ENCODE measurements around the gene CHRNG. TPM values are rescaled to one million over a fixed set of nuclear protein-coding genes. Genes with fewer than 3 reads are reported as not detected.

CHRNG gene
- polyA plus RNA-seq, 3 donors, result not detected

- WGBS, 3 donors, result 1 to 15% (median 1%) methylated on average over 49 to 74 of the region's 75 CpGs
- no peak overlapping the region for H3K27ac ChIP-seq (ENCODE audit: low read depth, low read length)
Measured at GRCh38 chr2:232502911-232503808, 36.3 kb upstream of the CHRNG start.

- 24 to 68% (median 27%) methylated on average over 16 of the region's 16 CpGs for WGBS, 3 donors
- H3K27ac ChIP-seq (ENCODE audit: low read depth, low read length), result no peak overlapping the region
Measured at GRCh38 chr2:232503809-232504323, 35.6 kb upstream of the CHRNG start.

GRCh38 chr2:232504438-232504837, 35.1 kb upstream of the CHRNG start:
- no peak overlapping the region for H3K27ac ChIP-seq (ENCODE audit: low read depth, low read length)
- 82 to 85% (median 83%) methylated on average over 2 of the region's 2 CpGs for WGBS, 3 donors

GRCh38 chr2:232505856-232506255, 33.6 kb upstream of the CHRNG start:
- 51 to 53% (median 51%) methylated on average over 10 of the region's 10 CpGs for WGBS, 3 donors
- no peak overlapping the region for H3K27ac ChIP-seq (ENCODE audit: low read depth, low read length)

- H3K27ac ChIP-seq (ENCODE audit: low read depth, low read length), result no peak overlapping the region
- 65 to 76% (median 72%) methylated on average over 4 of the region's 4 CpGs for WGBS, 3 donors
Measured at GRCh38 chr2:232506709-232507108, 32.8 kb upstream of the CHRNG start.

- 77 to 87% (median 84%) methylated on average over 7 of the region's 7 CpGs for WGBS, 3 donors
- H3K27ac ChIP-seq (ENCODE audit: low read depth, low read length), result no peak overlapping the region
Measured at GRCh38 chr2:232508251-232508650, 31.2 kb upstream of the CHRNG start.

- no peak overlapping the region for H3K27ac ChIP-seq (ENCODE audit: low read depth, low read length)
- WGBS, 3 donors, result 39 to 60% (median 46%) methylated on average over 11 of the region's 11 CpGs
Measured at GRCh38 chr2:232511336-232511890, 28.1 kb upstream of the CHRNG start.

- no peak overlapping the region for H3K27ac ChIP-seq (ENCODE audit: low read depth, low read length)
- 69 to 76% (median 73%) methylated on average over 10 of the region's 10 CpGs for WGBS, 3 donors
Measured at GRCh38 chr2:232512602-232513001, 26.9 kb upstream of the CHRNG start.

GRCh38 chr2:232513353-232513752, 26.1 kb upstream of the CHRNG start:
- no peak overlapping the region for H3K27ac ChIP-seq (ENCODE audit: low read depth, low read length)
- 67 to 79% (median 79%) methylated on average over 5 of the region's 5 CpGs for WGBS, 3 donors

- H3K27ac ChIP-seq (ENCODE audit: low read depth, low read length), result no peak overlapping the region
- WGBS, 3 donors, result 91 to 93% (median 92%) methylated on average over 7 of the region's 7 CpGs
Measured at GRCh38 chr2:232515639-232516038, 23.9 kb upstream of the CHRNG start.

GRCh38 chr2:232516551-232516950, 22.9 kb upstream of the CHRNG start:
- 81 to 91% (median 84%) methylated on average over 3 of the region's 3 CpGs for WGBS, 3 donors
- no peak overlapping the region for H3K27ac ChIP-seq (ENCODE audit: low read depth, low read length)

- WGBS, 3 donors, result 73% methylated on average over 6 of the region's 6 CpGs
- no peak overlapping the region for H3K27ac ChIP-seq (ENCODE audit: low read depth, low read length)
Measured at GRCh38 chr2:232518844-232519243, 20.6 kb upstream of the CHRNG start.

GRCh38 chr2:232519581-232520438, 19.7 kb upstream of the CHRNG start, which contains the start of gene PRSS56:
TSS of gene PRSS56 (plus strand) at chr2:232520388. CDS start at chr2:232520599, 211 bp downstream.
- 54 to 59% (median 57%) methylated on average over 17 to 19 of the region's 19 CpGs for WGBS, 3 donors
- no peak within 1 kb of the TSS for H3K27ac ChIP-seq (ENCODE audit: low read depth, low read length)

- 72 to 77% (median 77%) methylated on average over 10 to 15 of the region's 15 CpGs for WGBS, 3 donors
Measured at GRCh38 chr2:232520489-232520888, 19.0 kb upstream of the CHRNG start.

GRCh38 chr2:232521098-232521497, 18.4 kb upstream of the CHRNG start:
- WGBS, 3 donors, result 85 to 89% (median 86%) methylated on average over 14 of the region's 14 CpGs
- H3K27ac ChIP-seq (ENCODE audit: low read depth, low read length), result no peak overlapping the region

More at GRCh38 chr2:232520489-232520888, 19.0 kb upstream of the CHRNG start:
- no peak overlapping the region for H3K27ac ChIP-seq (ENCODE audit: low read depth, low read length)

- H3K27ac ChIP-seq (ENCODE audit: low read depth, low read length), result no peak overlapping the region
- 5% methylated on average over 47 to 66 of the region's 66 CpGs for WGBS, 3 donors
Measured at GRCh38 chr2:232521959-232522622, 17.4 kb upstream of the CHRNG start.

- WGBS, 3 donors, result 16 to 21% (median 19%) methylated on average over 41 to 46 of the region's 46 CpGs
- no peak overlapping the region for H3K27ac ChIP-seq (ENCODE audit: low read depth, low read length)
Measured at GRCh38 chr2:232522623-232523401, 16.7 kb upstream of the CHRNG start.

GRCh38 chr2:232523402-232523681, 16.1 kb upstream of the CHRNG start:
- no peak overlapping the region for H3K27ac ChIP-seq (ENCODE audit: low read depth, low read length)
- 12 to 21% (median 13%) methylated on average over 14 to 16 of the region's 16 CpGs for WGBS, 3 donors

Data from adipose tissue (tissue), 3 donors.